Stimulated activated CD4-positive, alpha-beta T cell treated with anti-CD3 and anti-CD28 coated beads, Interleukin-4, amount 100 ng/mL, for 1 hour (primary cell): ENCODE measurements around the gene CAVIN1.
"Not testable (repeated sequence)": the region's sequence is repeated elsewhere in the genome, so short reads cannot be mapped to it uniquely, and the experiment has no call there.

ENCODE experiments used
- DNase-seq: peaks from one replicate; pipeline ENCODE4 v3.0.0-alpha.2; 2020

The CAVIN1 gene

DNA sequence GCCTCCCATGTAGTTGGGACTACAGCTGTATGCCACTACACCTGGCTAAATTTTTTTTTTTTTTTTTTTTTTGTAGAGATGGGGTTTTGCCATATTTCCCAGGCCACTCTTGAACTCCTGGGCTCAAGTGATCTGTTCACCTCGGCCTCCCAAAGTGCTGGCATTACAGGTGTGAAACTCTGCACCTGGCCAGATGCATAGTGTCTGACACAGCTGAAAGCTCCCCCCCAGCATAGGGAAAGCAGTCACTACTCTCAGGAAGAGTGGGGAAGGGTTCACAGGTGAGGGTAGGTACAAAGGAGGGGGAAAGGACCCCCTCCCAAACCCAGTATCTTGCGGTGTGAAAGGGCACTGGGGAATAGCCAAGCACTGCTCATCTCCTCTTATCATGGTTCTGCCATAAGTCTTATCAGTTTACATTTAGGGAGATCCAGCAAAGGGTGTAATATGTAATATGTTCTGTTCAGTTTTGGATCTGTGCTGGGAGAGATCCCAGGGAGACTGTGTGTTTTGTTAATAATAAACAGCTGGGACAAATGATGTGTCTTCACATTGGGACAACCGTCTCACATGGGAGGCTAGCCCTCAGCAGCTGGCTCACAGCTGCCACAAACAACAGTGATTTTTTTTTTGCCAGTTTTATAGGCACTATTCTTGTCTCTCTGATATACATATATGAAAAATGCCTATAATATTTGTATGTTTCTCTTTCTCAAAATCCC, 6.8 kb upstream of the CAVIN1 start:
- DNase-seq = no peak

- no peak for DNase-seq
Observed at GRCh38 chr17:42428141-42428944, 5.3 kb upstream of the CAVIN1 start.

- DNase-seq = no peak
Observed at GRCh38 chr17:42424991-42425610, 2.0 kb upstream of the CAVIN1 start.

DNA sequence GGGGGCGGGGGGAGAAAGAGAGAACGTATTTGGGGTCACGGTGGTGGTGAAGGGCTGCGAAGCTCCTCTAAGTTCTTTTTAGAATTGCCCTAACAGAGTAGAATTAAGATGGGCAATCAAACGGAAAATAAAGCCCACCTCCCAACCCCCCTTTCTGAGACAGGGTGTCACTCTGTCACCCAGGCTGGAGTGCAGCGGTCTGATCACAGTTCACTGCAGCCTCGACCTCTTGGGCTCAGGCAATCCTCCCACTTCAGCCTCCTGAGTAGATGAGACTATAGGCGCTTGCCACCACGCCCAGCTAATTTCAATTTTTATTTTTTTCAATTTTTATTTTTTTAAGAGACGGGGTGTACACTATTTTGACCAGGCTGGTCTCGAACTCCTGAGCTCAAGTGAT, 710 bp upstream of the CAVIN1 start:
- no peak for DNase-seq

- peak; percentile 40 for DNase-seq
Observed at GRCh38 chr17:42422412-42422957, 571 bp downstream of the CAVIN1 start.

- peak; percentile 23 for DNase-seq
Observed at GRCh38 chr17:42421507-42422338, 1.3 kb downstream of the CAVIN1 start.

DNA sequence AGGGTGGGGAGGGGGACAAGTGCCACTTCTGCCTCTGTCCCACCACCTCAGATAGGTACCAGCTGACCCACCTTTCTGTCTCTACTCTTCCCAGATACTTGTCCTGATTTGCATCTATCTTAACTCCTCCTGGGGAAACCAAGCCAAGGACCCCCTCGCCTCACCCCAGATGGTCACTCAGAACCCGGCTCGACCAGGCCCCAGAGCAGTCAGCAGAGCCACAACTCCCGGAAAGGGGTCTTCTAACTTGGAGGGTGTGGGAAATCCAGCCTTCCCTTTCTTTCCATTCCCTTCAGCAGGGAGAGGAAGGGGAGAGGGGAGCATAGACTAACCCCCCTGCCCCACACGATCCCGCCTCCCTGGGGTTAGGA, 1.9 kb downstream of the CAVIN1 start:
- no peak for DNase-seq

DNA sequence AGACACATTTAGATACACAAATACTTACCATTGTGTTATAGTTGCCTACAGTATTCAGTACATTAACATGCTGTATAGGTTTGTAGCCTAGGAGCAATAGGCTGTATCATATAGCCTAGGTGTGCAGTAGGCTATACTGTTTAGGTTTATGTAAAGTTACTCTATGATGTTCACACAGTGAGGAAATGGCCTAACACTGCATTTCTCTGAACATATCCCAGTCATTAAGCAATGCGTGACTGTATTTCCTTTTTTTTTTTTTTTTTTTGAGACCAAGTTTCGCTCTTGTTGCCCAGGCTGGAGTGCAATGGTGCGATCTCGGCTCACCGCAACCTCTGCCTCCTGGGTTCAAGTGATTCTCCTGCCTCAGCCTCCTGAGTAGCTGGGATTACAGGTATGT, 5.1 kb downstream of the CAVIN1 start:
- not testable (repeated sequence) for DNase-seq

GRCh38 chr17:42414704-42415409, 8.2 kb downstream of the CAVIN1 start:
- DNase-seq = peak; percentile 64

DNA sequence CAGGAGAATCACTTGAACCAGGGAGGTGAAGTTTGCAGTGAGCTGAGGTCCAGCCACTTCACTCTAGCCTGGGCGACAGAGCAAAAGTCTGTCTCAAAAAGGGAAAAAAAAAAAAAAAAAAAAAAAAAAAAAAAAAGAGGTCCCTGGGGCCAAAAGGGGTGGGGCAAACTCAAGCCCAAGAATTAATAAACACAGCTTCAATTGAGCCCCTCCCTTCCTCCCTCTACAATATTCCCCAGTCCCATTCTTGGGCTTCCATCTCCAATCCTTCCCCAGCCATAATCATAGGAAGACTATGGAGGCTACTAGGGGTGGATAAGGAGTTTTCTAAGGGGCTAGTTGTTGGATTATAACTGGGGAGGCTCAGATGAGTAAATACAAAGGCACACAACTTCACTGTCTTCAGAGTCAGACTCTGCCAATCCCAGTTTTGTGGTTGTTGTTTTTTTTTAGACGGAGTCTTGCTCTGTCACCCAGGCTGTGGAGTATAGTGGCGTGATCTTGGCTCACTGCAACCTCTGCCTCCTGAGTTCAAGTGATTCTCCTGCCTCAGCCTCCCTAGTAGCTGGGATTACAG, 9.5 kb downstream of the CAVIN1 start:
- no peak for DNase-seq

- no peak for DNase-seq
Observed at GRCh38 chr17:42411905-42412679, 11.0 kb downstream of the CAVIN1 start.

DNA sequence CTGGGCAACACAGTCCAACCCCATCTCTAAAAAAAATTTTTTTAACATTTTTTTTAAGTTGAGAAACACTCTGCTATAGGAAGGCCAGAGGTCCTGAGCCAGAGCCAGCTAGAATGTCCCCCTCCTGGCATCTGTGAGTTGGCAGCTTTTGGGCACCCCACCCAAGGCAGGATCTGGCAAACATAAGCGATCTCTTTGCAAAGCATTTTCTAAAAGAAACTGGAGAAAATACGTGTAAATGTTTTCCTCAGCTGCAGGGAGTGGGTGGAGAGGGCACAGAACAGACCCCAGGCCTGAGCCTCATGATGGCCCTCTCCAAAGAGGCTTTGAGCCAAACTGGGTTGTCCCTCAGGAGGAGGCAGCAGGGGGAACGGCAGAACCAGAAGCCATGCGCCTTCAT, 11.7 kb downstream of the CAVIN1 start:
- DNase-seq = no peak

GRCh38 chr17:42410319-42410685, 12.8 kb downstream of the CAVIN1 start:
- DNase-seq = no peak

GRCh38 chr17:42409523-42410318, 13.3 kb downstream of the CAVIN1 start:
- no peak for DNase-seq

GRCh38 chr17:42408061-42408460, 15.0 kb downstream of the CAVIN1 start:
- no peak for DNase-seq

DNA sequence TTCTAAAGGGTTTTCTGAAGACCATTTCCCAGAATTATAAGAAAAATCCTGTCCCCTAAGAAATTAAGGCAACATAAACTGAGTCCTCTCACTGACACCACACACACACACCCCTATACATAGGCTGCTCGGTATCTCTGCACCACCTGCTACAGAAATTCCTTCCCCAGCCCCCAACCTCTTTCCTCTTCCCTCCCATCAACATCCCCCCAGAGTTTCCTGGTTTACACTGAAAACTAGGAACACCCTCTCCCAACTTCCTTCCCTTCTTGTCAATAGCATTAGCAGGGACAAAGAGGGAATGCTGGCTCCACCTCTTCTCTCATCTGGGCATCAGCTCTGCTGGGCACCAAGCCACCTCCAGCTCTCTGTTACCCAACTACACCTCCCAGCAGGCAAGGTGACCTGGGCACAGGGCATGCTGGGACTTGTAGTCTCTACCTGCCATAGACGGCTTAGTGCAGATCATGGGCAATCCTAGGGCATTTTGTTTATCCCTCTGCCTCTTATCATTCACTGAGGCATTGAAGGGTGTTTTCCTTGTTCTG, 15.7 kb downstream of the CAVIN1 start:
- DNase-seq = peak; percentile 58

GRCh38 chr17:42406615-42407288, 16.3 kb downstream of the CAVIN1 start:
- no peak for DNase-seq

DNA sequence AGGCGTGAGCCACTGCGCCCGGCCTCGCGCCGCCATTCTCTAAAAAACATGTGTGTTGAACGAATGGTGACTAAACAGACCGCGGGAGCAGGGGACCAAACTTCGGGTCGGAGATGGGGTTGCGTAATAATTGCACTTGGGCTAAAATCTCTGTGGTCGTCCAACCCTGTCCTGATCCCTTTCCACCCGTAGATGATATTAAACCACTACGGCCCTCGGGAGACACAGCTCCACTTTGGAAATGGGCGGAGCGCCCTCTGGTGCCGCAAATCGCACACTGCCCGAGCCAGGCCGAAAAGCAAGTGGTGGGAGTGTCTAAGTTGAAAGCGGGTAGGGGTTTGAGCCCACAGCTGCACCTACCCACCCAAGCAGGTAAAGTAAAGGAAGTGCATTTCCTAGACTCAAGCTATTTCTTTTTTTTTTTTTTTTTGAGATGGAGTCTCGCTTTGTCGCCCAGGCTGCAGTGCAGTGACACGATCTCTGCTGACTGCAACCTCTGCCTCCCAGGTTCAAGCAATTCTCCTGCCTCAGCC, 17.0 kb downstream of the CAVIN1 start:
- DNase-seq = peak; percentile 85

DNA sequence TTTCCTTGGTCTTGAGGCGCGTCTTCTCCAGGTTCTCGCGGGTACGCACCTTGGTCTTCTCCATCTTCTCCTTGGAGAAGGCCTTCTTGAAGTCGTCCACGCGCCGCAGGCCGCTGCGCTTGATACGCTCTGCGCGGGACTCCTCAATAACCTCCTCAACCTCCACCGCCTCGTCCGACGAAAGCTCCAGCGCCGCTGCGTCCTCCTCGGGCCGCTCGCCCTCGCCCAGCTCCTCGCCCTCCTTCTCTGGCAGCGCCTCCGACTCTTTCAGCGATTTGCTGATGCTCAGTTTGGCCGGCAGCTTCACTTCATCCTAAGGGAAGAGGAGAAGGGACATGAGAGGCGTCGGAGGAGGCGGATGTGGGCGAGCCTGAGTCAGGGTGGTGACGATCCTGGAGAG, 18.0 kb downstream of the CAVIN1 start:
- DNase-seq = no peak
